Measurements from ENCODE around the gene UNC5C.

UNC5C gene

DNA sequence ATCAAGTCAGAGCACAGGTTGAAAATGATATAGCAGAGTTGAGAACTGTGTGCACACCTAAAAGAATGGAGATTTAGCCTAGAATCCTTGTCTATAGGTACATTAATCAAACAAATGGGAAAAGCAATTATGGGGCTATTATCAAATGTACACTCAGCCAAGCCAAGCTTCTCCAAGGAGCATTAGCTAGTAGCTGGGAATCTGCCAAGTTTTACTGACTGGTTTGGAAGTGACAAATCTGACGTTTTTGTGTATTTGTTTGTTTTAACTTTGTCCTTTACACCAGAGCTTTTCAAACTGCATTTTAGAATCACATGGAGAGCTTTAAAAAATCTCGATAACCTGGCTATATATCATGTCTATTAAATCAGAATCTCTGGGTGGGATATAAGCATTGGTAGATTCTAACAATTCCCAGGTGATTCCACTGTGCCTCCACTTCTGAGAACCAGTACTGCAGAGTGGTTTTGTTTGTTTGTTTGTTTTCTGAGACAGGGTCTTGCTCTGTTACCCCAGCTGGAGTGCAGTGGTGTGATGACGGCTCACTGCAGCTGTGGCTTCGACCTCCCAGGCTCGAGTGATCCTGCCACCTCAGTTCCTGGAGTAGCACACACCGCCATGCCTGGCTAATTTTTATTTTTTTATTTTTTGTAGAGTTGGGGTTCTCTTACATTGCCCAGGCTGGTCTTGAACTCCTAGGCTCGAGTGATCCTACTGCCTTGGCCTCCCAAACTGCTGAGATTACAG is 279.8 kb downstream of the UNC5C start:
- DNase-seq (ENCODE audit: low spot score), result no peak

DNA sequence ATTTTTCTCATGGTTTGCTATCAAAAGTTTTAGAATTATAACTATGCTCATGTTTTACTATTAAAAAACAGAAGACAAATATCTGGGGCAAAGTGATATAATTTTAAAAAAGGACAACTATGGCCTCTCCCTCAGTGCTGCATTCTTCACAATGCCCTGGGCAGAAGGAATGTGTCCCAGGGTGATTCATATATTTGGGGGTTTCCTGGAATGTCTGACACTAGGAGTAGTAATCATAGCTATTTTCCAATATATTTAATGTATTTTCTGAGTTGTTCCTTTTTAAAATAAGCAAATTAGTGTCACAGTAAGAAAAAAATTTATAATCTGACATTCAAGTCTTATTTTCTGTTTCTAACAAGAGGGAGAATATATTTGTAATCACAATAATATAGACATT is 281.7 kb downstream of the UNC5C start:
- DNase-seq (ENCODE audit: low spot score), result no peak

DNA sequence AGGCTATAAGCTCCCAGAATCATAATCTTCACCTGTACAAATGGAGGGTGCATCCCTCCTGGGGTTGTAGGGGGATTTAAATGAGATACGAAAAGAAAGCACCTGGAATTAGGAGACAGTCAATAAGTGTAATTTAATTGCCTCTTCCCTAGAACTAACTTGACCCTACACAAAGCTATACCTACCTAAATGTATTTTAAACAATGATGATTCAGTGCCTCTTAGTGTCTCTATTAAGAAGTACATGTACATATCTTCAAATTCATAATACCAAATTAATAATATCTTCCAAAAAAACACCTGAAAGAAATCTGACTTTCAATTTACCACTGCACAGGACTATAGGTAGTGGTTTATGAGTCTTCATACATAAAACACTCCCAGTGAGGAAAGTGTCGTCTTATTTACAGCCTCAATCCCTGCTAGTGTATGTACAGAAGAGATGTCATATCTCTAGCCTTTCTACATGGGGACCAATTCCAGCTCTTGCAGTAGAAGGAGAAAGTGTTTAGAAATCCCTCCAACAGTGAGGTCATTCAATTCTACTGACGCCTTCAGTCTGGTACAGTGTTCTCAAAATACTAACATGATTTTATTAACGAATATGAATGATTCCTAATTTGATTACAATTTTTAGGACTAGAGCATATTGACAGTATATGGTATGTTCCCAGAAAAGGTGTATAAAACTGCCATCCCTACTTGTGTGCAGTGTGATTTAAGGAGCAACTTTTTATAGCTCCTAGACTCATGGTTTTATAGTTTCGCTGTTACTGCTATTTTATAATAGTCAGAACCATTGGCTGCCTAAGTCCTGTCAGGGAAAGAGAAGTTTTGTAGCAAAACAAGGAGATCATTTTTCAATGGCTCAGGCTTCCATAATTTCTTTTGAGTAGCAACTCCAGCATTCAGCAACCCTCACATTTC is 282.7 kb downstream of the UNC5C start:
- DNase-seq (ENCODE audit: low spot score), result no peak

DNA sequence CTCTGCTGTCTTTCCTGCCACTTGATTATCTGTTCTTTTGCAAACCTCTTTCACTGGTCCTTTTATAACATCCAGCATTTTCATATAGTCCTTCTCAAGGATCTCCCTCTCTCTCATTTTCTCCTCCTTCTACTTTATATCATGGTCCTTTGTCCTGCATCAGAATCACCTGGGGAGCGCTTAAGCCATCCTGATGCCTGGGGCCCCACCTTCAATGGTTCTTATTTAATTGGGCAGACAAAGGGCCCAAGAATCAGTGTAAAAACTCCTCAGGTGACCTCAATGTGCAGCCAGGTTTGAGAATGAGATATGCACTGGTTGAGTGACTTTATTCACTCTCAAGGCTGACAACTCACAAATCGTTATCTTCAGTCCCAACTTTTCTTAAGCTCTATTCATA is 283.9 kb downstream of the UNC5C start:
- DNase-seq (ENCODE audit: low spot score), result no peak

DNA sequence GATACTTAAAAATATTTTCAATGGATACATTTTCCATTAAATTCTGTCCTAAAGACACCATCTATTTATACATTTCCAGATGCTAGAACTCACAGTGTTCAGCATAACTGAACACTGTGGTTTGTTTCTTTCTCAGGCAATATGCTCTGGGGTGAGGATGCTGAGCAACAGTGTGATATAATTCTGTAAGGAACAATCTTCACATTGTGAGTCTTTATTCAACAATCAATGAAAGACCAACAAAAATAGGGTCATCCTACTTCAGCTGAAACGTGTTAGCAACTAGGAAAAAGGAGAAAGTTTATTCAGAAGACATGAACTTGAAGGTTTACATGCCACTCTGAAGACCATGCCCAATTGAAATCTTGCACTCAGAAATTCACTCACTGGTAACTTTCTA is 284.8 kb downstream of the UNC5C start:
- no peak for DNase-seq (ENCODE audit: low spot score)

DNA sequence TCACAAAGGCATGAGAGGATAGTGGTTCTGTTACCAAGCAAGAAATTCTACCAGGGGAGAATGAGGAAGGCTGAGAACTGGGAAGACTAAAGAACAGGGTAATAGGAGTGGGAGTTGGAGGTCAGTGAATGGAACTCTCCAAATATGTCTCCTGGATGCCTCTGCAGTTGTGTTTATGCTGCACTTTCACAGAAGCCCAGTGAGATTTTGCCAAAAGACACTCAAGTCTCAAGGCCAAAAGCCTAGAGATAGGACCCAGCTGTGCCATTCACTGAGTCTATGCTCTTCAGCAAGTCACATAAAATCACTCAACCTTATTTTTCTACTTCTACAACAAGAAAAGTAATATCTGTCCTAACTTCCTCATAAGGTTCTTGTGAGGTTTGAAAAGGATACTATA is 285.4 kb downstream of the UNC5C start:
- DNase-seq (ENCODE audit: low spot score), result no peak

DNA sequence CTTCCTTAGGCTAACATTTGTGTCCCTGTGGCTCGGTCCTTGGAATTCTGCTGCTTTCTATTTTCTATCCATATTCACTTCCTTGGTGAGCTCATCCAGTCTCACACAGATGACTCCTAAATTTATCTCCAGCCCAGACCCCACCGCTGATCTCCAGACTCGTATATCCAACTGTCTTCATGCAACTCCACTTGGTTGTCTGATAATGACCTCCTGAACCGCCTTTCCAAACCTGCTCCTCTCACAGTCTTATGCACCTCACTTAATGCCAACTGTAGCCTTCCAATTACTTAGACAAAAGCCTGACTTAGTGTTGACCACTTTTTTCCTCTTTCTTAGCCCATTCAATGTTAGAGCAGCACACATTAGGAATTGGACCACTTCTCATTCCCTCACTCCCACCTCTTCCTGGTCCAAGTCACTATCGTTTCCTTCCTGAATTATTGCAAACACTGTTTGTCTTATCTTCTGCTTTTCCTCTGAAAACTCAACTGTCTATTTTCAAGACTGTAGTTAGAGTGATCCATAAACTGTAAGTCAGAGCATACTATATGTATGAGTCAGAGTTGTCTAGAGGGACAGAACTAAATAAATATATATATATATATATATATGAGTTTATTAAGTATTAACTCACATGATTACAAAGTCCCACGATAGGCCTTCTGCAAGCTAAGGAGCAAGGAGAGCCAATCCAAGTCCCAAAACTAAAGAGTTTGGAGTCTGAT is 292.5 kb downstream of the UNC5C start:
- no peak for DNase-seq (ENCODE audit: low spot score)

DNA sequence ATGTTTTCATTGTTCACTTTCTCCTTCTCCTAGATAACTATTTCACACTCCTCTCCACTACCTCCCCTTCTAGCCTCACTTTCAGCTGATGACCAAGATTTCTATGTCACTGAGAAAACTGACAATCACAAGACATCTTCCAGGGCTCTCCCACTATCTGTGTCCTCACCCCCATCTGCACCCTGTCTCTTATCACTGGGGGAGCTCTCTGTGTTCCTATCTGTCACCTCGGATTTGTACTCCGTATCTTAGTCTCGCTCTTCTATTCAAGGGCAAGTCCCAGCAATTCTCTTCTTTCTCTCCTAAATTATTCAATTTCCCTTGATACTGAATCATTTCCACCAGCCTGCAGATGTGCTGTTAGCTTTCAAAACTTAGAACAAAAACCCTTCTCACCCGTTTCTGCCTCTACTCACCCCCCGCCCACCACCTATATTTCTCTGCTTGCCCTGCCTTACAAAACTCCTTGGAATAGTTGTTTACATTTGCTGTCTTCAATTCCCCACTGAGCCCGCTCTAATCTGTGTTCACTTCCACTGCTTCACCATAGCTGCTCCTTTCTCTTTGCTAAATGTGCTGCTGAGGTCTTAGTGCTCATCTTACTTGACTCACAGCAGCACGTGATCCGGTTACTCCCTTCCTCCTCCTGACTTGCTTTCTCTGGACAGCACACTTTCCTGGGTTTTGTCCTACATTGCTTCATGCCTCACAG is 293.2 kb downstream of the UNC5C start:
- DNase-seq (ENCODE audit: low spot score), result no peak

DNA sequence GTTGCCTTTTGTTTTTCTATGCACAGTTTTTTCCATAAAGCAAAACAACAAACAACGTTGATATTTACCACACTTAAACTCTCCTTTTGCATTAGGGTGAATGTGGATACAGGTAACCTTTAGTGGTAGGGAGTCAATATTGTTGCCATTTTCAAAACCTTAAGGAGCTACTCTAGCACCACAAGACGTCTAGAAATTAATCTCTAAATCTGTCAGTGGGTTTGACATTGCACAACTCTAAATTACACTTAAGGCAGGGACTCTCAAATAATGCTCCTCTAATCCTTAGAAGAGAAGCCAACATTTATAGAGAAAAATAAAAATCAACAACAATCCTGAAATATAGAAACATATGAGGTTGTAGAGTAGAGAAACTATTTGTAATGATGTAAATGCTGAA is 297.2 kb downstream of the UNC5C start:
- DNase-seq (ENCODE audit: low spot score), result no peak

DNA sequence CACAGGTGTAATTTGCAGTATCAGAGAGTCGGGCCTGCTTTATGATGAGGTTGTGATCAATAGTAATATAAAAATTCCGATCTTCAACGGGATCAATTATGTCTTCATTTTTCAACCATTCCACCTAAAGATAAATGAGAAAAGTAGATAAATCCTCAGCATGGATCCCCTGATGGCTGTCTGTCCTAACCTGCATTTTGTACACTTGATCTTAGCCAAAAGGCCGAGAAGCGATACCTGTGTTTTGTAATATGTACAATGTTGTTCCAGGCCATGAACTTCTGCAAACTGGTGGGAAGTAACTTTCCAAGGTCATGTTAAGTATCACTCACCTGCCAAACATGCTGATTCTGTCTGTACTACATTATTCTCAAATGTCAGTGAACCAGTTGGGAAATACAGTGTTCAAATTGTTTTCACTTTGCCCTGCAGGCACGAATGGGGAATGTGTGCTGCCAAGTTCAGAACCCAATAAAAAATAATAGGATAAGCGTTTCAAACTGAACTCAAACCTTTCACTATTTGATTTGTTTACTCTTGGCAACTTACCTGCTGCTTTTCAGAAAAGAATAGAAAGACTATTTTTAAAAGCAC is 298.1 kb downstream of the UNC5C start:
- DNase-seq (ENCODE audit: low spot score), result no peak

DNA sequence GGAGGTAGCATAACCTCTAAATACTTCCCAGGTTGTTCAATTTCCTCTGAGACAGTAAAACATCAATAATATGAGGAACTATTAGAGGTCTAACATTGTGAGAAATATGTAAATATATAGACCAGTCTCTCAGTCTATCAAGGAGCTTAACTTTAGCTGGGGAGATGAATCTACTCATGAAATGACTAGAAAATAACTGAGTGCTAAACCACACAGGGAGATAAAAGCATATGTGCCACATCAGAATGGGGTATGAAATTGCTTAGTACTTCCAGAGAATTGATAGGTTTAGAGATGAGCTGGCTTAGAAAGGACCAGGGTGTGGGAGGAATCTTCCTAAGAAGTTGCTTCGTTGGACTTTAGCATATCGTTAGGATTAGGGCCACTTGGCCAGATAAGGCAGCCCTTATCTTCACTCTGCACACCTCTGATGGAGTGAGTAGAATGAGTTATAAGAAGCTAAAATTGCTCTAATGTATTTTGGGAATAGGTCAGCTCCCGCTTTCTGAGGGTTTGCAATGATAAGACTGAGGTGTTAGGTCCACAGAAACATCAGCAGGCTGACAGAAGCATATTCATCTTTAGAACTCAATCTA is 299.2 kb downstream of the UNC5C start:
- no peak for DNase-seq (ENCODE audit: low spot score)

DNA sequence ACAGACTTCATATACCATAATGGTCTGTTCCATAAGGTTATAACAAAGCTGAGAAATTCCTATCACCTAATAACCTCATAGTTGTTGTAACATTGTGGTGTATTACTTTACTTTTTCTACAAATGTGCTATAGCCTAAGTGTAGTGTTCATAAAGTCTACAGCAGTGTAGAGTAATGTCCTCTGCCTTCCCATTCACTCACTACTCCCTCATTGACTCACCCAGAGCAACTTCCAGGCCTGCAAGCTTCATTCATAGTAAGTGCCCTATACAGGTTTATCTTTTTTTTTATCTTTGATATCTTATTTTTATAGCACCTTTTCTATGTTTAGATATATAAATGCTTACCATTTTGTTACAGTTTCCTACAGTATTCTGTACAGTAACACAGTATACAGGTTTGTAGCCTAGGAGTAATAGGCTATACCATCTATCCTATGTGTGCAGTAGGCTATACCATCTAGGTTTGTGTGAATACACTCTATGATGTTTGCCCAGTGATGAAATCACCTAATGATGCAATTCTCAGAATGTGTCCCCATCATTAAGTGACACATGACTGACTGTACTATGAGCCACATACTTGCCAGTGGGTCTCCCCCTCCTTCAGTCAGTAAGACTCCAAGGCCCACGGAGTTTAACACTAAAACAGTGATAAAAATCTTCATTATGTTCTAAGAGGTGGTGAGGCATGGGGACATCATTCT is 299.9 kb downstream of the UNC5C start:
- no peak for DNase-seq (ENCODE audit: low spot score)

DNA sequence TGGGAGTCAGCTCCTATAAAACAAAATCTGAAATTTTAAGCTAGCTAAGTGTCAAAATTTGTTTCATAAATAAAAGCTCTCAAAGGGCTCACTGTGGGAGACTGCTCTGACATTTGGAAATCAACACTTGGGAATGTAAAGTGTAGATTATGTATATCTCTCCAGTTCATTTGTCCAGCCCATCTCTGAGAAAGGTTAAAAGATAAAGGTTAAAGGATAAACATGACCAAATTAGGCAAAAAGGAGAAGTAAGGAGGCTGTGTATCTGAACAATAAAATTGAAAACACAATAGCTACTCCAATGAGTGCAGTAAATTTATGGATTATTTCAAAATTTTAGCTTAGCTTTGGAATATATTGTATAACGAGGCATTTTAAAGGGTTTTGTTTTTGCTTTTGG is 304.9 kb downstream of the UNC5C start:
- DNase-seq (ENCODE audit: low spot score), result no peak

DNA sequence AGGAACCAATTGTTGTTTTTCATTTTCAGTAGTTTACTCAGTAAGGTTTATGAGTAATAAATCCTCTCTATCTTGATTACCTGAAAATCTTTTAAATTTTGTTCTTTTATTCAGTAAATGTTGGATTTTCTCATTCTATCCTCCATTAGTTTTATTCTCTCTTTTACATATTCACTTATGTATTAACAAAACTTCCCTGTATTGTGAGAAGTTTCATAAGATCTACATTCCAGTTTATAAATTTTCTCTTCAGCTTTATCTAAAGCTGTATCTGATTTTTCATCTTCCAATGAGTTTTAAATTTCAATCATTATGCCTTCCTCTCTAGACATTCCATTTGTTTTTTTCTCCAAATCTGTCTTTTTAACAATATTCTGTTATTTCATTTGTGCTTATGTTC is 310.2 kb downstream of the UNC5C start:
- no peak for DNase-seq (ENCODE audit: low spot score)

DNA sequence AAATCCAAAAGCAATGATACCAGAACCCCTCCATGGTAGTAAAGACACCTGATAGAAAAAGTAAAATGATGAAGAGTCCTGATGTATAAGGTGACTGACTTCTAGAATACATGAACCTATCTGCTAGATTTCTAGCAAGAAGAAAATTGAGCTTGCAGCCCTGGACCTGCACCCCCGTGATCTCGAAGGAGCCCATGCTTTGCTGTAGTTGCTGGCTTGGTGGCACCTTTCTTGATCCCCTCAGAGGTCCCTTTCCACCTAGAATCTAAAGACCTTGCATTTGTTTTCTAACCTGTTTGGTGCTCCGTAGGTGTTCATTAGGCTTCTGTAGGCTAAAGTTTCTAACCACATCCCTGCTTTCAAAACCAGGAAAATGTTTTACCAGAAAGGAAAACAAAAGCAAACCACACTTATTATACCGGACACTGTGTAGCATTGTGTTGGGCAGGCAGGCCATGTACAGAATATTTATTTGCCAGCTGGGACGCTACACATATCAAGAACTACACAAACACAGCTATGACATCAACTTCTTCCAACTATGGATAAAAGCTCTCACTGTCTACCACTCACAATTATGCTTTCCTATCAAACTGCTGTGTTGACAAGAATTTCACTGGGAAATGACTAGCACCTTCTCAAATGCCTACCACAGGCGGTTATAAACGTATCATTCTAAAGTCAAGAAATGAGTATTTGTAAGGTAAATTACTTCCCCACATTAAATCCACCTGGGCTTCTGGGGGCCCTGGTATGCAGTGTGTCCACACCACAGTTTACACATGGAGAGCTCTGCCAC is 316.2 kb downstream of the UNC5C start:
- no peak for DNase-seq (ENCODE audit: low spot score)

DNA sequence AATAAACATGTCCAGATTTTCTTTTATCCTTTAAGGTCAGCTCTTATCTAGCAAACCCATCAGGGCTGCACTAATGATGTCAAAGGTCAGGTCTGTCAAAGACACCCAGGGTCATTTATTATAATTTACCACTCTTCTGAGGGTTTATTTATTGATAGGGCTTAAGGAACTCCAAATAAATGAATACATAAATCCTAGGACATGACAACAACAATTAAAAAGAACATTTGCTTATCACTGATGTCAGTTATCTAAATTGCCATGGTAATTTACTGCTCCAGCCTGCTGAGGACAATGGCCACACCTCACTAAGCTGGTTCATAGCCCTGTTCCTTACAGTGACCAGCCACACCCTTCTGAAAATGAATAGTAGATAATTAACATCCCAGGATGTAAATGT is 317.1 kb downstream of the UNC5C start:
- peak; percentile 1 for DNase-seq (ENCODE audit: low spot score)

DNA sequence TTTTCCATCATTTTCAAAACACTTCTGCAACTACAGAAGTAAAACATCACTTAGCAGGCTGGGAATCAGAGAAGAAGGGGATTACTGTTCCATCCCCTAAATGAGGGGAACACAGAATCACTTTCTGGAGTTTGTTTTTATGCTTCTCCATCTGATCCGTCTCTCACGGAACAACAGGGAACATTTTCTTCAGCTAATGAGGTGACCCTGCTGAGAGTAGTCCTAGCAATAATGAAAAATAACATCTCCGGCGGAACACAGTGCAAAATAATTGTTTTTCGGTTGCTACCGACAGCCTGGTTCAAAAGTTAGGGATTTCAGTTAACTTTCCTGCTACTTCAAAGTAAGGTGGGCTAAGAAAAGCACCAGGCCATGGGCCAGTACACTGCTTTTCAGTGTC is 322.9 kb downstream of the UNC5C start:
- no peak for DNase-seq (ENCODE audit: low spot score)

DNA sequence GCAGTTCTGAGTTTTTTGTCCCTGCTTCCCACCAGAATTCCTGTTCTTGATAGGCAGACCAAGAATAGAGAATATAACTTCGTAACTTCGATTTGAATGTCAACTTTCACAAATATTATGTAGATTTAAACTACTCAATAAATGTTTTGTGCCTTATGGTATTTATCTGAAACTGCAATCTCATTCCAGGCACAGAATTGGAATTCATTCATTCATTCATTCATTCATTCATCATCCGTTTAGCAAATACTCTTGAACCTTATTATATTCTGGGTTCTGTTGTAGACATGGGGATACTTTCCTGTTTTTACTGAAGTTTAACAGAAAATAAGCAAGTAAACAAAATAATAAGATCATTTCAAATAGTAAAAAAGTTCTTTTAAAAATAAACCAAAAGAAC is 324.4 kb downstream of the UNC5C start:
- DNase-seq (ENCODE audit: low spot score), result no peak
